Measurements from ENCODE around the gene LSM3. TPM values are rescaled to one million over a fixed set of nuclear protein-coding genes. Genes with fewer than 3 reads are reported as not detected.
A peak's percentile ranks its signal among the peaks of the same experiment; 100 is the strongest.
"Not testable (repeated sequence)": the region's sequence is repeated elsewhere in the genome, so short reads cannot be mapped to it uniquely, and the experiment has no call there.

LSM3 gene
- polyA plus RNA-seq, 10 donors, result 10.1 to 13.8 (median 12.2) TPM

DNA sequence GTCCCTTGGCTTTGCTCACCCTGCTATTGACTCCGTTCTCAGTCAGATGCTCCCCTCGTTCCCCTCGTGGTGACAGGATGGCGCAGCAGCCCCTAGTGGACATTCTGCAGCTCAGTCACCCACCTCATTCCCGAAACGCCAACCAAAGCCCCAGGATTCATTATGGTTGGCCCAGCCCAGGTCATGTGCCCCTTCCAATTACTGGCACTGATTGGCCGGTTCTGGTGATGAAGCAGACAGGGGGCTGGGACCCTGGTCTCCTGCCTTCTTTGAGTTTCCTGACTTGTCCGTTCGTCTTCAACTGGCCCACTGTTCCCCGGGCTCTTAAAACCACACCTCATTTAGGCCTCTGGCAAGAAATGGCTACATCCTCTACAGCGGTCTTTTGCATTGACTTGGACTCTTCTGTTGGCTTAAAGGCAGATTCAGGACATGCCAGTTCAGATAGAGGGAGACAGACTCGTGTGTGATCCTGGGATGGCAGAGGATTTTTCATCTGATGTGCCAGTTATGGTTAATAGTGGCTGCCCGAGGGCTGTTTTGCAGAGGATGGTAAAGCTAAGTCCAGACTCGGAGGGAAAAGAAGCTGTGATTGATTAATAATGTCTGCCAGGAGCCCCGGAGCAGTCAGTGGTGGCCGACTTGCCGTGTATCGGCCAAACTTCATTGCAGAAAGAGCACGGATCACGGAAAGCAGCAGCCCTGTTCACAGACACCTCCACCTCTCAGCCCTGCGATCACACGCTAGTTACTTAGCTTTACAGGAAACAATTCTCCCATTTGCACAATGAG, 37.8 kb downstream of the LSM3 start:
- DNase-seq, result peak; percentile 57 to 79 (median 74)

DNA sequence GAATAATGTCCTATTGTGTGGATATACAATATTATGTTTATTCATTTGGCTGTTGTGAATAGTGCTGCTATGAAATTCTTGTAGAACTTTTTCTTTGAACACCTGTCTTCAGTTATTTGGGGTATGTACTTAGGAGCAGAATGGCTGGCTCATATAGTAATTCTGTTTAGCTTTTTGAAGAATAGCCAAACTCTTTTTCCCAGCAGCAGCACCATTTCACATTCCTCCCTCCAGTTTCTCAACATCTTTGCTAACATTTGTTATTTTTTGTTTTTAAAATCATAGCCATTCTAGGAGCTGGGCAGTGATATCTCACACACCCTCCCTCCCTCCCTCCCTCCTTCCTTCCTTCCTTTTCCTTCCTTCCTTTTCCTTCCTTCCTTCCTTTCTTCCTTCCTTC, 39.7 kb downstream of the LSM3 start:
- DNase-seq, result no peak

DNA sequence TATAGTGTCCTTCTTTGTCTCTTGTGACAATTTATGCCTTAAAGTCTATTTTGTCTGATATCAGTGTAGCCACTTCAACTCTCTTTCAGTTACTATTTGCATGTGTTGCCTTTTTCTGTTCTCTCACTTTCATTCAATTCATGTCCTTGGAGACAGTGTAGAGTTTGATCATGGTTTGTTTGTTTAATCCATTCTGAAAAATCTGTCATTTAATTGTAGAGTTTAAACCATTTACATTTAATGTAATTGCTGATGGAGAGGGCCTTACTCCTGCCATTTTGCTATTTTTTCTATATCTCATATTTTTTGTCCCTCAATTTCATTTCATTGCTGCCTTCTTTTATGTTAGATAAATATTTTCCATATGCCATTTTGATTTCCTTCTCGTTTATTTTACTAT, 42.3 kb downstream of the LSM3 start:
- DNase-seq, result no peak

DNA sequence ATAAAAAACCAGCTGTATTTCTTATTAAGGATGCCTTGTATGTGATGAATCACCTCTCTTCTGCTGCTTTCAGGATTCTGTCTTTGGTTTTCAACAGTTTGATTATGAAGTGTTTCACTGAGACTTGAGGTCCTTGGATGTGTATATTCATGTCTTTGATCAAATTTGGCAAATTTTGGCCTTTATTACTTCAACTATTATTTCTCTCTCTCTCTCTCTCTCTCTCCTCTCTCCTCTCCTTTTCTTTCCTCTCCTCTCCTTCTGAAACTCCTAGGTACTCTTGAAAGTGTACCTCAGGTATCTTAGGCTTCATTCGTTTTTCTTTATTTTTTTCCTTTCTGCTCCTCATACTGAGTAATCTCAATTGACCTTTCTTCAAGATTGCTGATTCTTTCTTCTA, 43.3 kb downstream of the LSM3 start:
- no peak for DNase-seq

DNA sequence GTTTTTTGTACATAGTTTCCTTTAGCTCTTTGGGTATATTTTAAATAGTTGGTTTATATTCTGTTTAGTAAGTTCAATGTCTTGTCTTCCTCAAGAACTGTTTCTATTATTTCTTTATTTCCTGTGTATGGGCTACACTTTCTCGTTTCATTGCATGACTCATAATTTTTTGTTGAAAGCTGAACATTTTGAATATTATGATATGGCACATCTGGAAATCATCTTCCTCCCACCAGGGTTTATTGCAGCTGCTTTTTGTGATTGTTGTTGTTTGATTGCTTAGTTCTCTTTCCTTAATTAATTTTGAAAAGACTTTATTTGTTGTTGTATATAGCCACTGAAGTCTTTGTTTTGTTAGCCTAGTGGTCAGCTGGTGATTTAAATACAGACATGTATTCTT, 43.8 kb downstream of the LSM3 start:
- DNase-seq, result no peak

DNA sequence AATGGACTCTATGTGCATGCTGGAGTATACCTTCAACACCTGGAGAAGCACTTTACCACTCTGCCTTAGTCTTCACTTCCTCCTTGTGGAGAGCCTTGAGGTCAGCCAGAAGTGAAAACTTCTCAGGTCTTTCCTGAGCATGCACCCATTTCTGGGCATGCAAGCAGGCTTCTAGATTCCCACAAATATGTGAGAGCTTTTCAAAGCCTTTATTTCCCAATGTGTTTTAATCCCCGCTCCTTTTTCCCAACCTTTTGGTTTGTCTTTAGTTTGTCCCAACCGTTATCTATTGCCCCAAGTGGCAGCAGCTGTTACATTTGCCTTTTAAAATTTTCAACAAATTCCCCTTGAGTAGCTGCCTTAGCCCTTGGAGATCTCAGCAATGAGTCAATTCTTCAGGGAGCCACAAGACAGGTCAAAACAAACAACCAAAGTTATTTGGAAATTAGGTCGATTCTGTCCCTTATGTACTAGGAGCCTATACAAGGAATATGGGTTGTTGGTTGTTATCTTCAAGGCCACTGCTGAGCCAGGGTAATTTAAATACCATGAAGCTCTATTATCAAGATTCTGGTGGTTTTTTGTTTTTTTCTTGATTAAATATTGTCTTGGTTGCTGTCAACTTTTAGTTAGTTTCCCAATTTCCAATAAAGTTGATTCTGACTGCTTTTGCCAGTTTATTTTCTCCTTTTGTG, 44.4 kb downstream of the LSM3 start:
- no peak for DNase-seq

DNA sequence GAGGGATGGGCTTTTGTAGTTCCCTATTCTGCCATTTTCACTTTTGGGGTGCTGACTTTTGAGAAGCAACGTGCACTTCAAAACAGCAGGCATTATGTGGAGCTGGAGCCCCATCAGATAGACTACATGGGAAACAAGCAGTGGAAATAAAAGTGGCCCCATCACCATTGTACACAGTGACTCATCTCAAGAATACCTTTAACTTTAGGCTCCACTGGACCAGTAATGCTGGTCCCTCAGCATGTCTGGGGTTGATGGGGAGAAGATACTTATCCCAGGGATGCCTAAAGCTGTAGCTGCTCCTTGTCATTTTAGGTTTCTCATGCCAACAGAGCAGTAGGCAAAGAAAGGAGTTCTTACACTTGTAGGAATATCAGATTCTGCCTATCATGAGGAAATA, 45.0 kb downstream of the LSM3 start:
- DNase-seq, result no peak

DNA sequence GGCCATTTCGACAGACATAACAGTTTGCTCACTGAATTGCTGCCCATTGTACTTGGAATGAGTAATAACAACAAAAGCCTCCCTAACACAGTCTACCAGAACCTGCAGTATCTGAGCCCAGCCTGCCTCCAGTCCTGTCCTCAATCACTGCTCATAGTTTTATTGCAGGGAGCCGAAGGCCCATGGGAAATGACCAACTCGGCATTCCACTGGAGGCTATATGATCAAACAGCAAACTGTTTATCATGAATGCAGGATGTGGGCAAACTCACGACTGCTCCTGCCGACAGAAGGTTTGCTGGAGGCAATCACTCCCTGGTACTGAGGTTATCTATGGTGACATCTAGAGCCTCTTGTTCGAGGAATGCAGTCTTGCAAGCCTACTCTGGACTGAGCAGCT, 46.3 kb downstream of the LSM3 start:
- DNase-seq, result no peak

DNA sequence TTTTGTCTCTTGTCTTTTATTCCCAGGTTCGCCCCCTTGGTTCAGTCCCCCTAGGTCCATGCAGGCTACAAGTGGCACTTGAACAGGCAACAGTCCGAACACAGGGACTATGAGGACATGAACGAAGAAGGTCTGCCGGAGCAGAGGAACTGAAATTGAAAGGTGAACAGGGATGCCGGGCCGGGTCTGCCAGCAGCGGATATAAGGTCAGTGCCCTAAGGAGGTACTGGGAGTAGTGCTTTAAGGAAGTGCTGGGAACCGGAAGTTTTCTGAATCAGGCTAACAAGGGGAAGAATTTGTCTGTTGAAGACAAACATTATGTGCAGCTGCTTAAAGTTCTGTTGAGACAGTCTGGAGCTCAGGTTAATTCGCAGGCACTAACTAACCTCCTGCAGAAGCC, 46.8 kb downstream of the LSM3 start:
- DNase-seq, result no peak

DNA sequence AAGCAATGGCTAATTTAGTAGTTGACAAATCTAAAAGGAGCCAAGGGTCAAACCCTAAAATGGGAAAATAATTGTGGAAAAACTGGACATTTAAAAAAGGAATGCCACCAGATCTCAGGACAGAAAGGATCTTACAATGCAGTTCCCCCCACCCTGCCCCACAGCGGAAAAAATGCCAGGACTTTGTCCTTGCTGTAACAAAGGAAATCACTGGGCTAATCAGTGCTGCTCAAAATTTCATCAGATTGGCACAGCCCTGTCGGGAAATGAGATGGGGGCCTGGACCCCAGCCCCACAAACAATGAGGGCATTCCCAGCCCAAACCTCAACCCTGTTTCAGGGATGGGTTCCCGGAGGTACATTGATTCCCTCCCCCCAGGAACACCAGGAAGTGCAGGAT, 47.7 kb downstream of the LSM3 start:
- not testable (repeated sequence) for DNase-seq

DNA sequence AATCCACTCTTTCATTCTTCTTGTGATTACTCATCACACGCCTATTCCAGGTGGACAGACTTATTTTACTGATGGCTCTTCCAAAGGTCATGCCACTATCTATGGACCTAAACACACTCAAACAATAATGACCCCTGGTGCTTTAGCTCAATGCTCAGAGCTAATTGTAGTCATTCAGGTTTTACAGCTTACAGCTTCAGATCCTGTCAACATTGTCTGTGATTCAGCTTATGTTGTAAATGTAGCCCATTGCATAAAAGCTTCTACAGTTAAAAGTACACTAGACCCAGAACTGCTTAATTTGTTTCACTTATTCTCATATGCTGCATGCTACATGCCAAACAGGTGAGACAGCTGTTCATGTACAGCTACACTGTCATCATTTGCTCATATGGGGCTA, 49.2 kb downstream of the LSM3 start:
- no peak for DNase-seq

DNA sequence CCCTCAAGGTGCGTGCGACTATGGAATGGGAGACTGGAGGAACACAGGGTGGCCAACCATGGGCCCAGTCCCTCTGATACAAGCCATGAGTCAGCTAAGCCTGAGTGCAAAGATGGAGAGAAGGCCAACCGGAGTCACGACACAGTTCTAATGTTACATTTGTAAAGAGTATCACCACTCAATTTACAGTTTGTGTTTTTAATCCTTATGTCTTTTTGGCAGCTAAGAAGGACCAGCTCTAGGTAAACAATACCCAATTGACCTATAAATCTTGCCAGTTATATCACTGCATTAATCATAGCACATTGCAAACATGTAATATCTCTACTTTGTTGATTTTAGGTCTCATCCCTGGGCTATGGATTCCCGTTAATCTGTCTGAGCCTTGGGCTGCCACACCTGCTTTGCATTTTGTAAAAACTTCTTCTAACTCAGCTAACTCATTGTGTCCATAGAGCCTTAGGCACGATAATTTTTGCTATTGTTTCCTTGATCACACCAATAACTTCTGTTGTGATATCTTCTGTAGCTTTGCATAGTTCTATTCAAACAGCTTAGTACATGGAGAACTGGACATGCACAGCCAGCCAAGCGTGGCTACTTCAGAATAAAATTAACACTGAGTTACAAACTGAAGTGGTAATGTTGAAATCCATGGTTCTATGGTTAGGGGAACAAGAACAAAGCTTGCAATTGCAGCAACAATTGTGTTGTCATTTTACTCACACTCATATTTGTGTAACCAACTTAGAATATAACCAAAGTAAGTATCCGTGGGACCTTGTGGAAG, 50.3 kb downstream of the LSM3 start:
- DNase-seq, result no peak

DNA sequence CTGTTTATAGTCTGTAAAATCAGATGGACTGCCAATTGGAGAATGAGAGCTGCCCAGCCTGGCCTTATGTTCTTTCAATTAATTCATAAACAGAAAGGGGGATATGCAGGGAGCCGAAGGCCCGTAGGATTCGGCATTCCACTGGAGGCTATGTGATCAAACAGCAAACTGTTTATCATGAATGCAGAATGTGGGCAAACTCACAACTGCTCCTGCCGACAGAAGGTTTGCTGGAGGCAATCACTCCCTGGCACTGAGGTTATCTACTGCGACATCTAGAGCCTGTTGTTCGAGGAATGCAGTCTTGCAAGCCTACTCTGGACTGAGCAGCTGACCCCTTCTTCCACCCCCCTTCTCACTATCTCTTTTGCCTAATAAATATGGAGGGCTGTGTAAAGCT, 51.1 kb downstream of the LSM3 start:
- not testable (repeated sequence) for DNase-seq

DNA sequence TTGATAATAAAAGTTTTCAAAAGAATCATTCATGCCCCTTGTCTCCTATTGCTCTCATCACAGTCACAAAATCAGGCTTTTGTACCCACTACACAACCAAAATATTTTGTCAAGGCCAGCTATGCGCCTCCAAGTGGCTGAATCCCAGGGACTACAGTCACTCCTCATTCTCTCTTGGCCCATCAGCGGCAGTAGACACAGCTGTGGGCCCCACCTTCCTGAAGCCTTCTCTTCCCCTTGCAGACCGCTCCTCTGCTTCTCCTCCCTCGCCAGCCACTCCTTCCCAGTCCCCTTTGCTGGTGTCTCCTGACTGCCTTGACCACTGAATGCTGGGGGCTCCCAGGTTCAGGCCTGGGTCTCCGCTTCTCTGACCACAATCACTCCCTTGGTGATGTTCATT, 52.1 kb downstream of the LSM3 start:
- DNase-seq, result no peak

DNA sequence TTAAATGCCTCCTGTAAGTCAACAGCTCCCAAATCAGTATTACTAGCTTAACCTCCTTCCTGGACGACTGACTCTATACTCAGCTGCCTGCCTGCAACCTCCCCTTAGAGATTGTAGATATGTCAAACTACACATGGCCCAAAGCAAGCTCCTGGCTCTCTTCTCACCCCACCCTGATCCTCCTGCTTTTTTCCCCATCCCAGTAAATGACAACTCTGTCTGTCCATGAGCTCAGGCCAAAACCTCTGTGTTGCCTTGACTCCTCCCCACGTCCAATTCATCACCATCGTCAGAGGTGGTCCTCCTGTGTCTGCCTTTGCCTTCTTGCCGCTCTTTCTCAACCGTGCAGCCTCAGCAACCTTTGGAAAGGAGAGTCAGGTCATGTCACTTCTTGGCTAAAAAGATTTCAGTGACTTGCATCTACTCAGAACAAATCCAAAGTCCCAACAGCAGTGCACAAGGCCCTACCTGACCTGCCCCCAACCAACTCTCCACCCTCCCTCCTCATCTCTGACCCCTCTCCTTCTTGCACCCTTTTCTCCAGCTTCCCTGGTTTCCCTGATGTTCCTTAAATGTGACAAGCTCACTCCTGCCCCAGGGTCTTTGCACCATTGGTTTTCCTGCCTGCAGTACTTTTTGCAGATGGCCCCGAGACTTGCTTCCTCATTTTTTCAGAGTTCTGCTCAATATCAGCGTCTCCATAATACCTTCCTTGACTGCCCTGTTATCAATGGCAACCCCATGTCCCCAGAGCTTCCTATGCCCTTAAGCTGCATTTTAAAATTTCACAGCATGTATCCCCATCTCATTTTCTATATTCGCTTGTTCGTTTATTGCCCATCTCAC, 52.8 kb downstream of the LSM3 start:
- no peak for DNase-seq

DNA sequence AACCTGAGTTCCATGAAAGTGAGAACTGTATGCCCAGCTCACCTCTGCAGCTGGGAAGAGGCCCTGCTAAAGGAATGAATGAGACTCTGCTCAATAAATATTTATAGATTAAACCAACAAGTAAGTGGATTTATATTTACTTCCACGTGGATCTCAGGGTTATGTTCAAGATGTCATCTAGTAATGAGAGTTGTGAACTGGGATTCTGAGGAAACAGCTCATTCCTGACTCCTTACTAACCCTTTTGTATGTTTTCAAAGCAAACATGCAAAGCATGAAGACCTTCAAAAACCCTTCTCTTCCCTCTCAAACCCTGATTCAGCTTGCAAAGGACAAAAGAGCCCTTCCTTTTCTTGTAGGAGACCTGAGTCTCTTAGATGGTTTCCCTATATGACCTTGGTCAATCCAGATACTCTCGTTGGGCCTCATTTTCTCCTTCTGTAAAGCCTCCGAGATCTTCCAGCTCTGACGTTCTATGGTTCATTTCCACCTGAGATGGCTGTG, 53.4 kb downstream of the LSM3 start:
- DNase-seq, result no peak

DNA sequence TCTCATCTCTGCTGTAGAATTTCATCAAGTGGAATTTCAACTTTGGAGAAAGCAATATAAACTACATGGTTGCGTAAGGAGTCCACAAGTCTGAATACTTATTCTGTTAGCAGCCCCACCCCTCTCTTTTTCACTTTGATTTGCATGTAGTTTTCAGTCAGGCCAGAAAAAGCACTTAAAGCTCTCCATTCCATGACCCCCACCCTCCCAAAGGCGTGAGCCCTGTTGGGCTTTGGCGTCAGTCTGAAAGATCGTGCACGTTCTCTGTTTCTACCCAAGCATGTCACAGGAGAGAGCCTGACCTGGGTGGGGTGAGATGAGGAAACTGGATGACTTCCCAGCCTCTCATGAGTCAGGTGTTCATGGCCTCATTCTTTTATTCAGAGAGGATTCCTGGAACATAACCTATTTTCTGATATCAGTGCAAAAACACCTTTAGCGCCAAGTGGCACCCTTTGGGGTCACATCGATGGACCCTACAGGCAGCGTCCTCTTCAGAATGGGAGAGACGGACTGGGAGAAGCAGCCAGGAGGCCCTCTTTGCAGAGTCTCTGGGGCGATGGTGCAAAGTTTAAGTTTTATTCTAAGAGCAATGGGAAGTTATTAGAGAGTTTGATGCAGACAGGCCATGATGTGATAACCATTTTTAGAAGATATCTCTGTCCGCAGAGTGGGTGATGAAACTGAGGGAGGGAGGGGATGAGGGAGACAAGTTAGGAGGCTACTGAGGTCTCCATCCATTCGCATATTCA, 55.8 kb downstream of the LSM3 start:
- no peak for DNase-seq

DNA sequence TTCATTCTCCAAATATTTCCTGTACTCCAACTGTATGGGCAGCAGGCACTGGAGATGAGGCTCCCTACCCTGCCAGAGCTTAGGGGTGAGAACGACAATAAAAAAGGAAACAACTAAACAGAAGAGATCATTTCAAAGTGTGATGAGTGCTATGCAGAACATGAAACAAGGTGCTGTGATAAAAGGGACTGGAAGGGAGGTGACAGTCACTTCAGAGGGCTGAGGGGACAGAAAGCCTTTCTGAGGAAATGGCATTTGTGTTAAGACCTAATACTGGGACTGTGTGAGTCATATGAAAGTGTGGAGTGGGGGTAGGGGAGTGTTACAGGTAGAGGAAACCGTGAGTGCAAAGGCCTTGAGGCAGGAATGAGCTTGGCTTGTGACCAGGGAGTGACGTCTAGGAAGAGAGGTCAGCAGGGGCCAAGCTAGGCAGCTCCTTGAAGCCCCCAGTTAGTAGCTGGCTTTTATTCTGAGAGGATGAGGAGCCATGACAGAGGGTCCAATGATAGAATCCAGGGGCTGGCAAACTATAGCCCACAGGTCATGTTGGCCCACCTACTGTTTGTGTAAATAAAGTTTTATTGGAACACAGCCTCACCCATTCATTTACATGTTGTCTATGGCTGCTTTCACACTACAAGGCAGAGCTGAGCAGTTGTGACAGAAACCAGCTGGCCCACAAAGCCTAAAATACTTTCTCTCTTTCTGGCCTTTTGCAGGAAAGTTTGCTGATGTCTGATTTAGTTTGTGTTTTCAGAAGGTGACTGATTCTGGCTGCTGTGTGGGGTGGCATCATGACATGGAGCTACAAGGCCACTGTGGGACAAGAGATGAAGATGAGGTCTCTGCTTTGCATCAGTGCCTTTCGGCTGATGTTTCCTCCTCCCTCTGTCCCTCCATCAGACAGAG, 56.6 kb downstream of the LSM3 start:
- no peak for DNase-seq

DNA sequence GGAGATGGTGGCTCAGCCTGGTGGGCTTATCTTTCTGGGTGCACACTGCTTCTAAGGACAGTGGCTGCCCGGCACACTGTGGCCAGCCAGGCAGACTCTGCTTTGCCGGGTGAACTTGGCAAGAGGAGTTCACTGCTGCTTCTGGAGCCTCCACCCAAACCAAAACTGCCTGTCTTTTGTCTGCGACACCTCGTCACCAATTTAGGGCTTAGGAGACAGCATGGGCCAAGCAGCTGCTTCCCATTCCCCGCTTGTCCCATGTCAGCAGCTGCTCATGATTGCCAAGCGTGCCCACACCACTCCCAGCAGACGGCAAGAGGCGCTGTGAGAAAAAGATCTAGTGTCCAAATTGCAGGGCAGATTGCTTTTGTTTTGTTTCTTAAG, 57.3 kb downstream of the LSM3 start:
- DNase-seq, result peak in 2 of 3 donors; percentile 35 to 70

DNA sequence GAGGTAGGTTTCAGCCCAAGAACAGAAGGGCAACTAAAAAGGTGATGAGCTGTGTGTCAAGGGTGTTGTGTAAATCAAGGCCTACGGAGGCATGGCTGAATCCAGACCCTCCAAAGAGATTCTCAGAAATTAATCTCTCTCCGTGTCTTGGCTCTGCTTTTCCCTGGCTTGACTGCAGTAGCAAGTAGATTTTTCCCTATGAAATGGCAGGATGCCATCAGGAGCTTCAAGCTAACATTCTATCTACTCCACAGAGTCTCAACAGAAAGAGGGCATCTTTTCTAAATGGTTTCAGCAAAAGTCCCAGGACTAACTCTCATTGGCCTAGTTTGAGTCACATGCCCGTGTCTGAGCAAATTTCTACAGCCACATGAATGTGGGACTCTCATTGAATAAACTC, 58.3 kb downstream of the LSM3 start:
- peak in 2 of 3 donors; percentile 39 to 67 for DNase-seq
